ENCODE data around the gene YES1.
A peak's percentile ranks its signal among the peaks of the same experiment; 100 is the strongest.

YES1 gene

DNA sequence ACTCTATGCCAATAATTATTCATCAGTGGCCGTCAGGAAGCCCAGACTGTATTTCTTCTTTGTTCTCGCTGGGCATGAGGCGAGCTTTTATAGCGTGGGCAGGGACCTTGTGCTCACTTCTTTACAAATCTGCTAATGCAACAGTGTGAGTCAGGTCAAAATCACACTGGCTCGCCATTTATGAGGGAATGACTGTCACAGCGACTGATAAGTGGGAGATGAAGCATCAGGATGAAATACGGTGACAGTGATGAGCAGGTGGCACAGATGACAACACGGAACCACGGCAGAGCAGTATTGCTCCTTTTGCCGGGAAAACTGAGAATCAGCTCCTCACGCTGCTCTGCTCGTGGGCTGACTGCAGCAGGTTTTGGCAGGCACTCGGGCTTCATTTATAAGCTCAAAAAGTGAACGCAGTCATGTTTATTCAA lies 134.1 kb downstream of the YES1 start:
- Mint-ChIP-seq H3K36me3 (peaks cover 99% of the 10 kb centered on the region), H3K4me3 (no peak overlapping the region), H3K9me3 (no peaks in the 10 kb centered on the region), H3K4me1 (peaks cover 34% of the 10 kb centered on the region), H3K27ac (peak overlapping the region; percentile 77)
- ATAC-seq = peak; percentile 39
- no peak for DNase-seq (ENCODE audit: low spot score in 2 of 2)

DNA sequence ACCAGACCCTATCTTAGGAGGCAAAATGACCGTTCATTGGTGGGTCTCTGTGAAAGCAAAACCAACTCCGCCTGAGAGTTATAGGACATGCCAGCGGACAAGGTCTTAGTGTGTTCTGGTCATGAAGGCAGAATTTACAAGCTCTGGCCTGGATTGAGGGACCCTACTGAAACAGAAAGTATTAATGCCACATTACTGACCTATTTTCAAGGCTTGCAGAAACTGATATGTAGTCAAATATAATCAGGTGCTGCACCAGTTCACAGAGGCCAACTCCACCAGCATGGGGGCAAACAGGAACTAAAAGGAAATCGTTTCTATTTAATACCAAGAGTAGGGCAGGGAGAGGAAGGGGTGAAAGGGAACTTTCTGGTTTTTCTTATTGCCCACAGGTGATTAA lies 134.9 kb downstream of the YES1 start:
- Mint-ChIP-seq H3K36me3 (peaks cover 99% of the 10 kb centered on the region), H3K27ac (no peak overlapping the region), H3K4me3 (no peak overlapping the region), H3K4me1 (peaks cover 27% of the 10 kb centered on the region), H3K9me3 (no peaks in the 10 kb centered on the region)
- ATAC-seq (no peak), DNase-seq (ENCODE audit: low spot score in 2 of 2) (no peak)

DNA sequence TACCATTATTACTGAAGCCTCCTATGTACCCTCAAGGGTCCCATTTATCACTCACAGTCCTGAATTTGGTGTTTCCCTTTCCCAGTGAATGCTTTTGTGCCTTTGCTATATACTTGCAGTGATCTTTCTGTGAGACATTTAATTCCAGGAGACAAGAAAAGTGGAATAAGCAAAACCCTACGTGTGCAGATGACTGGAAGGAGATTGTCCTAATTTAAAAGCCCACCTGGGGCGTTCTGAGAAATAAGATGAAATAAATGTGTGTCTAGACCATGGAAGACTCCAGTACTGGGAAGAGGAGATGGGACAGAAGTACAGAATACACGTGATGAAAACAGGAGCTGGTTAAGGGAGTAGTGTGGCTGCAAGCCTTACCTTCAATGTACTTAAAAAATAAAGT lies 135.3 kb downstream of the YES1 start:
- Mint-ChIP-seq H3K36me3 (peaks cover 99% of the 10 kb centered on the region), H3K4me3 (no peak overlapping the region), H3K27ac (no peak overlapping the region), H3K9me3 (no peaks in the 10 kb centered on the region), H3K4me1 (peaks cover 23% of the 10 kb centered on the region)
- DNase-seq (ENCODE audit: low spot score in 2 of 2) (no peak), ATAC-seq (no peak)

- ATAC-seq (no peak), DNase-seq (ENCODE audit: low spot score in 2 of 2) (no peak)
- Mint-ChIP-seq H3K27ac (no peak overlapping the region), H3K4me3 (no peak overlapping the region), H3K36me3 (peaks cover 99% of the 10 kb centered on the region), H3K9me3 (no peaks in the 10 kb centered on the region), H3K4me1 (peaks cover 17% of the 10 kb centered on the region)
Measured at GRCh38 chr18:676069-676468, 136.0 kb downstream of the YES1 start.

DNA sequence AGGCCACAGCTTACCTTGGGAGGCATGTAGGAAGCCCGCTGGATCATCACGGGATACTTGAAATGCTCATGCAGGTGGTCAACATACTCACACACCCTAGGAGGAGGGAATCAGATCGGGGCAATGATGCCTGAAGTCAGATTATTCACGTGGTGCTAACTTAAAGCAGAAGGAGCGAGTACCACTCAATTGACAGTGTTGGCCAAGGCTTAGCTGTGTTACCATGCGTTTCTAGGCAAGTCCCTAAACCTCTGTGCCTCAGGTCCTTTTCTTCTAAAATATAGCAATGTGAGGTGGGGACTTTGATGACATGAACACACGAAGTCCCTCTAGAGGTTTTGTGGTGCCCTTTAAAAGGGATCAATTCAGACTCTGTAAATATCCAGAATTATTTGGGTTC lies 136.7 kb downstream of the YES1 start:
- Mint-ChIP-seq H3K36me3 (peaks cover 99% of the 10 kb centered on the region), H3K9me3 (no peaks in the 10 kb centered on the region), H3K4me1 (peaks cover 20% of the 10 kb centered on the region), H3K27ac (peak overlapping the region; percentile 74), H3K4me3 (no peak overlapping the region)
- ATAC-seq (no peak), DNase-seq (ENCODE audit: low spot score in 2 of 2) (no peak)

DNA sequence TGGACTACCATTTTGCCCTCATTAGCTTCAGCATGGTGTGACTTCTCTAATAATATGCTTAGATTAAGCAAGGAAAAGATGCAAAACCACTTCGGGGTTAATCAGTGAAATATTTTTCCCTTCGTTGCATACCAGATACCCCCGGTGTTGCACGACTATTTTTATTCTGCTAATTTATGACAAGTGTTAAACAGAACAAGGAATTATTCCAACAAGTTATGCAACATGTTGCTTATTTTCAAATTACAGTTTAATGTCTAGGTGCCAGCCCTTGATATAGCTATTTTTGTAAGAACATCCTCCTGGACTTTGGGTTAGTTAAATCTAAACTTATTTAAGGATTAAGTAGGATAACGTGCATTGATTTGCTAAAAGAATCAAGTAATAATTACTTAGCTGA lies 138.3 kb downstream of the YES1 start:
- H3K36me3 Mint-ChIP-seq = peaks cover 99% of the 10 kb centered on the region
- no peak overlapping the region for H3K27ac Mint-ChIP-seq
- peaks cover 13% of the 10 kb centered on the region for H3K4me1 Mint-ChIP-seq
- H3K4me3 Mint-ChIP-seq = no peak overlapping the region
- ATAC-seq = no peak
- no peaks in the 10 kb centered on the region for H3K9me3 Mint-ChIP-seq
- no peak for DNase-seq (ENCODE audit: low spot score in 2 of 2)

GRCh38 chr18:673317-673716 lies 138.7 kb downstream of the YES1 start:
- ATAC-seq (no peak), DNase-seq (ENCODE audit: low spot score in 2 of 2) (no peak)
- no peak overlapping the region for H3K27ac Mint-ChIP-seq
- H3K4me3 Mint-ChIP-seq = no peak overlapping the region
- H3K9me3 Mint-ChIP-seq = no peaks in the 10 kb centered on the region
- peaks cover 99% of the 10 kb centered on the region for H3K36me3 Mint-ChIP-seq
- H3K4me1 Mint-ChIP-seq = peaks cover 12% of the 10 kb centered on the region
